Subcutaneous adipose tissue (tissue), 4 donors: ENCODE data around the gene IFIT1B. TPM values are rescaled to one million over a fixed set of nuclear protein-coding genes. Genes with fewer than 3 reads are reported as not detected.

ENCODE experiments used
- total RNA-seq, 4 donors: library from RNA; depleted of rRNA; stranded (reverse); fragments of >200 nt; gene quantifications; one replicate each; pipeline ENCODE4 v1.1.0, GENCODE V29; 2016
- TF ChIP-seq, protein P1 (sequence below): fragments of 450-650 bp; IDR thresholded peaks from one replicate; pipeline ENCODE4 v1.5.1; 2016; ENCODE audit warnings: low read depth, mild to moderate bottlenecking, control low read depth, antibody characterized with exemption, moderate library complexity

The IFIT1B gene, protein sequence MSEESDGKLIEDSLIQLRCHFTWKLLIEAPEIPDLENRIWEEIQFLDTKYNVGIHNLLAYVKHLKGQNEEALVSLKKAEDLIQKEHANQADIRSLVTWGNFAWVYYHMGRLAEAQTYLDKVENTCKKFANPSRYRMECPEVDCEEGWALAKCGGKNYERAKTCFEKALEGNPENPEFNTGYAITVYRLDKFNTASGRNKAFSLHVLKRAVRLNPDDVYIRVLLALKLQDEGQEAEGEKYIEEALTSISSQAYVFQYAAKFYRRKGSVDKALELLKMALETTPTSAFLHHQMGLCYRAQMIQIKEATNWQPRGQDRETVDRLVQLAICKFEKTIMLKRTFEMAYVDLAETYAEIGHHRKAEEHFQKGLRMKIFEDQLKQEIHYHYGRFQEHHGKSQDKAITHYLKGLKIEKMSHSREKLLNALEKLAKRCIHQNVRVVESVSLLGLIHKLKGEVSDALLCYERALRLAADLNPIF
- not detected for total RNA-seq

DNA sequence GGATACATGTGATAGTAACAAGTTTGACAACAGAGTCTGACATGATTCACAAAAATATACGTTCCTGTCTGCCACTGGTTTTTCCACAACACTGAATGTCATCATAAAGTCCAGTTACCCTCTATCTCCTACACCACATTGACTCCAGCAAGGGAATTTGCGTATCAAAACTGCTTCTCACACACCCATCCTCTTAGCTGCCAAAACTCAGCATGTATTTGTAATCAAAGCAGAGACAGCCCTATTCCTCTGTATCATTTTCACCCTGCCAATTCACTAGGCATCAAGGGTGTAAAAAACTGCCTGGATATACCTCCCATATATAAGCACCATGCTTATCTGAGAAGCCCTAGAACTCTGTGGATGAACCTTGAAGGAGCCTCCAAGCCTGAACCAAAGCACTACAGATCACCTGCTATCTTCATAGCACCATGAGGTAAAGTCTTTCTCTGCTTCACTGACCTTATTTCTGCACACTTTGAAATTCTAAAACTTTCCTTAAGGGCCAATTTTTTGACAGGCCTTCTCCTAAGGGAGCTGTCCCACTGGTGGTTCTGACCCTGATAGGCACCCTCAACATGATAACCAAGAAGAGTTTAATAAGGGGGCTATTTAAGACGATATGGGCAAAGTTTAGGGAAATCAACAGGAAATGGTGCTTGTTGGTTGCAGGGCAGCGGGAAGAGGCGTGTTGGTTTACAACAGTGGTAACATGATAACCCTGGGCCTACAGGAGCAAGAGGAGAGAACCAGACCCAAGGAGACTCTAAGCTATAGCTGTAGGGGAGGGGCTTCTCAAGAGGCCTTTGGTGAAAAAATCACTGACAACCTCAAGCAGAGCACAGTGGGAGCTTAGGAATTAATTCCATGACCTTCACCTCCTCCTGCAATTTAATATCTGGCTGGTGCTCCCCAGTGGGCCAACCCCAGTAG, at the start of gene IFIT1B:
Gene IFIT1B, plus strand, starts transcription at position 352 of the 933 bp plus-strand sequence. Its CDS starts 80 bp downstream, at position 432.
- TF ChIP-seq, protein P1, sequence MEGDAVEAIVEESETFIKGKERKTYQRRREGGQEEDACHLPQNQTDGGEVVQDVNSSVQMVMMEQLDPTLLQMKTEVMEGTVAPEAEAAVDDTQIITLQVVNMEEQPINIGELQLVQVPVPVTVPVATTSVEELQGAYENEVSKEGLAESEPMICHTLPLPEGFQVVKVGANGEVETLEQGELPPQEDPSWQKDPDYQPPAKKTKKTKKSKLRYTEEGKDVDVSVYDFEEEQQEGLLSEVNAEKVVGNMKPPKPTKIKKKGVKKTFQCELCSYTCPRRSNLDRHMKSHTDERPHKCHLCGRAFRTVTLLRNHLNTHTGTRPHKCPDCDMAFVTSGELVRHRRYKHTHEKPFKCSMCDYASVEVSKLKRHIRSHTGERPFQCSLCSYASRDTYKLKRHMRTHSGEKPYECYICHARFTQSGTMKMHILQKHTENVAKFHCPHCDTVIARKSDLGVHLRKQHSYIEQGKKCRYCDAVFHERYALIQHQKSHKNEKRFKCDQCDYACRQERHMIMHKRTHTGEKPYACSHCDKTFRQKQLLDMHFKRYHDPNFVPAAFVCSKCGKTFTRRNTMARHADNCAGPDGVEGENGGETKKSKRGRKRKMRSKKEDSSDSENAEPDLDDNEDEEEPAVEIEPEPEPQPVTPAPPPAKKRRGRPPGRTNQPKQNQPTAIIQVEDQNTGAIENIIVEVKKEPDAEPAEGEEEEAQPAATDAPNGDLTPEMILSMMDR, result no peak

GRCh38 chr10:89329151-89329550, 48.7 kb upstream of the IFIT1B start:
- TF ChIP-seq, protein P1, result no peak

GRCh38 chr10:89330537-89331212, 47.2 kb upstream of the IFIT1B start:
- TF ChIP-seq, protein P1, result no peak

GRCh38 chr10:89332123-89332633, 45.7 kb upstream of the IFIT1B start:
- TF ChIP-seq, protein P1, result no peak

DNA sequence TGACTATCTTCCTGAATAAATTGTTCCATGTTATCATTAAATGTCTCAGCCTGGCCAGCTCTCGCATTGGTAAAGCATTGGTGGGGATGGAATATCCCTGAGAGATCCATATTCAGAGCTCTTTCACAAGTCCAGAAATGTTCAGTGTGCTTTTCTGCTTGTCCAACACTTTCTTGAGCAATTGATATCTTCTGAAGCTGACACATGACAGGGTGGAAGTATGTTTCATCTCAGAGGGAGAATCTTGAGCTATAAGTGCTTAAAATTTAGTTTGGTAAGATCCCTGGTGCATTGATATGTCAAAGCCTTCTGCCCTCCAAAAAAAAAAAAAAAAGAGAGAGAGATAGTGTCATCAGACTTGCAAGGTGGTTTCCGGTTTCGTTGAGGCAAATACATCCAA, 42.6 kb upstream of the IFIT1B start:
- TF ChIP-seq, protein P1, result no peak

DNA sequence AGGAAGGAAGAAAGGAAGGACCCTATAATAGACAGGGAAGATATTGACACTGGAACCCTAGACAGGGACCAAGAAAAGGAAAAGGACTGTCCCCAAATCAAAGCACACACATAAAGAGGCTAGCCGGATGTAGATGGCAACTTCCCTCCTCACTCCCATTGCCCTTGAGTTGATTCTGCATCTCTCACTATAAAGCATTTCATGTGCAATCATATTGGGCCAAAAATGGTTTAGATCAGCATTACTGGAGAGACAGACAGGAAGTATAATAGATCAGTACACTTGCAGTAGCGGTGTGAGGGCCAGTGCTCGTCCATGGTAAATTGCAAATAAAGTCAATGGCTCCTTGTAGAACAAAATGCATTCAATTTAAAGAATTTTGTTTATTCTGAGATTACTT, 41.6 kb upstream of the IFIT1B start:
- TF ChIP-seq, protein P1, result no peak
